ENCODE measurements around the gene CYP4A11.

GRCh38 chr1:46961066-46961758 is 19.9 kb upstream of the CYP4A11 start:
- TF ChIP-seq POLR2AphosphoS5 (IDR thresholded peaks at IDR 0.05; ENCODE audit: insufficient read depth, low read depth, low read length) (no peak), CTCF (IDR thresholded peaks at IDR 0.05; ENCODE audit: extremely low read depth in 1 of 2, insufficient read depth in 1 of 2, low read depth in 1 of 2, low read length in 2 of 2) (no peak), EZH2 (IDR thresholded peaks at IDR 0.05; ENCODE audit: borderline replicate concordance, low read depth, low read length, severe bottlenecking) (no peak), POLR2A (IDR thresholded peaks at IDR 0.05; ENCODE audit: low read depth, low read length) (no peak), MAX (IDR thresholded peaks at IDR 0.05; ENCODE audit: insufficient read depth, insufficient read length) (no peak), MYC (IDR thresholded peaks at IDR 0.05; ENCODE audit: low read depth, low read length) (no peak)

Measured in endothelial cell of umbilical vein (primary cell).